GM21717 (cell line): ENCODE results near the gene IL17A.
"Not testable (repeated sequence)": the region's sequence is repeated elsewhere in the genome, so short reads cannot be mapped to it uniquely, and the experiment has no call there.

Experiments used
- ATAC-seq: cut with Tn5 transposase; IDR thresholded peaks from one replicate; pipeline ENCODE4 v1.9.1; 2021; ENCODE audit warnings: mild to moderate bottlenecking, moderate library complexity; ENCODE audit not compliant: unreplicated experiment

Gene IL17A

DNA sequence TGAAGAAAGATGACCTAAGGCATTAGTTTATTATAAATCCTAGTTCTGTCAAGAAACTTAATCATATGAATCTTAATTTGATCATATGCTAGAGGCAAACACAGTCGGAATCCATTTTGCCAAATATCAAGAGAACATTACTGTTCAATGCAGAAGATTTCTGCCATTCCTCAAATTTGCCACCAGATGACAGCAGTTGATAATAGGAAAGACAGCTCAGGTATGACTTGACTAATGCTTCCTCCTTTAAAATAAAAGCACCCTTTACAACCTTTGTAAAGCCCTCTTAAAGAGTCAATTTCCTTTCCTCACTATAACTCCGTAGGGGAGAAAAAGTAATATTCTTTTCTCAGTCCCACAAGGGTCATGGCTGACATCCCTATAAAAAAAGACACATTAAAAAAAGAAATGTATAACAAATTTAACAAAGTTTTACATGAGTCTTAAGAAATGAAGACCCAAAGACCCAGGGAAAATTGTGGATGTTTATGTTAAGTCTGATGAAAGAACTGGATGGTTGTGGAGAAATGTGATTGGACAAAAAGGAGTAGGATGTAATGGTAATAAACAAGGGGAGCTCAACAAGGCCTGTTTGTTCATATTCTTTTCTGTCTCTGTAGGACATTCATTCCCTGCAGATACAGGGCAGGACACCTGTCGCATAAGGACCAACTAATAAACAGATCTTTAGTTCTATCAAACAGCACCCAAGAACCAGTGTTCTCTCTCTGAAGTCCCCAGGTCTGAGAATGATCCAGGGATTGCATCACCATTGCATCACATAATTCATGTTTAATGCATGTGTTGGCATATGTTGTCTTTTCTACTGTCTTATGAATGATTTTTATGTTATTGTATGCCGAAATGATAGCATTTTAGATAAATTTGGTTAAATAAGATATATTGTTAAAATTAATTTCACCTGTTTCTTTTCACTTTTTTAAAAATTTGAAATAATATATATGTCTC, 23.0 kb upstream of the IL17A start:
- peak; percentile 46 for ATAC-seq

DNA sequence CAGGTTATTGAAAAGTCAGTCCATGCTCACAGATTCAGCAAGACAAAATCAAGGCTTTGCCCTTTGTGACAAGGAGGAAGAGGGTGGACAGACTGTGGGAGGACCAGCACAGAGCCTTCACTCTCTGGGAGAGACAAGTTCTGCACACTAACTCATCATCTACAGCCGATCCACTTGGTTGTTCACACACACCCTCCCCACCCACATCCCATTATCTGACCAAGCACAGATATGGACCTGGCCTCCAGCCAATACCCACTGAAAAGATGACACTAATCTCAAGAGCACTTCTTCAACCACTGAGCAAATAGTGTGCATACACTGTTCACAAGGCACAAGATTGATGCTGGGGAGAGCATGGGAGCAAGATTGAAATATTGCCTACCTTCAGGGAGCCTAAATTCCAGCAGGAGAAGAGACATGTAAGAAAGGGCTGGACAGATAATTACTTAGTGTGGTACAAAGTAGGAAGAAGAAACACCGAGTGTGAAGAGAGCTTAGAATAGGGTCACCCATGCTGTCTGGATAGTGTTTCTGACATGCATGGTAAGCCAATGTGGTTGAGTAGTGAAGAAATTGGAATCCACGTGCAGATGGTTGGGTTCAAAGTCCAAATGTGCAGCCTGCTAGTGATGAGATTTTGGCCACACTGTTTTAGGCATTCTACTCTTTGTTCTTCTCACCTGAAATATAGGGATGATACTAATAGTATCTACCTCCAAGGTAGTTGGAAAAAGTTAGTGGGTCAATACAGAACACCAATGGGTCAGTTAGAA, 21.7 kb upstream of the IL17A start:
- no peak for ATAC-seq

DNA sequence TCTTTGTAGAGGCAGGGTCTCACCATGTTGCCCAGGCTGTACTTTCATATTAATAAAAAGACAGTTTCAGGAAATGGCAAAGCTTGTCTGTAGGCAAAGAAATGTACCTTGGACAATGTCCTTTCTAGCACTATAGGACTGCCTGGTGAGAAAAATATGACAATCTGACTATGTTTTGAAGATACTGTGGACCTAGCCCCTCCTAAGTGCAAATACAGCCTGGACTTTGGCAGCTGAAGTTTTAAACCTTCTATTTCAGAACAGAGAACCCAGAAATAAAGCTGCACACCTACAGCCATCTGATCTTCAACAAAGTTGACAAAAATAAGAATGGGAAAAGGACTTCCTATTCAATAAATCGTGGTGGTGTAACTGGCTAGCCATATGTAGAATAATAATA, 18.9 kb upstream of the IL17A start:
- ATAC-seq: no peak

DNA sequence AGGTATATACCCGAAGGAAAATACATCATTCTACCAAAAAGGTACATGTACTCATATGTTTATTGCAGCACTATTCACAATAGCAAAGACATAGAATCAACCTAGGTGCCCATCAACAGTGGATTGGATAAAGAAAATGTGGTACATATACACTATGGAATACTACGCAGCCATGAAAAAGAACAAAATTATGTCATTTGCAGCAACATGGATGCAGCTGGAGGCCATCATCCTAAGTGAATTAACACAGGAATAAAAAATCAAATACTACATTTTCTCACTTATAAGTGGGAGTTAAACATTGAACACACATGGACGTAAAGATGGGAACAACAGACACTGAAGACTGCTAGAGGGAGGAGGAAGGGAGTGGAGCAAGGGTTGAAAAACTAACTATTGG, 17.8 kb upstream of the IL17A start:
- not testable (repeated sequence) for ATAC-seq

DNA sequence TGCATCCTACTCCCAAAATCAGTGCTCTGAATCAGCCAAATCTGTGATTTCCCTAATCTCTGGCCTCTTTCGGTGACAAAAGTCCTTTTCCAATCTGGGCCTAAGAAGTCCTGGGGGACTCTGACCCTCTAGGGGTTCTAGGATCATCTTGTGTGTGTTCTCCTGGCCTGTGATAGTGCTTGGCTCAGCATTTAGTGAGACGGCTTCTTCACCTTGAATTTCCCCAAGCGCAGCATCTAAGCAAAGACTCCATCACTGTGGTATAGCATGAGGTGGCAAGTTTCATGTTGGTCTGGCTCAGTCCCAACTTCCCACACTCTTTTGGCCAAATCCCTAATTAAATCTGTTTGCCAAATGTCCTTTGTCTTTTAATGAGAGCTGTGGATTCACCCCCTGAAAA, 12.1 kb upstream of the IL17A start:
- no peak for ATAC-seq

DNA sequence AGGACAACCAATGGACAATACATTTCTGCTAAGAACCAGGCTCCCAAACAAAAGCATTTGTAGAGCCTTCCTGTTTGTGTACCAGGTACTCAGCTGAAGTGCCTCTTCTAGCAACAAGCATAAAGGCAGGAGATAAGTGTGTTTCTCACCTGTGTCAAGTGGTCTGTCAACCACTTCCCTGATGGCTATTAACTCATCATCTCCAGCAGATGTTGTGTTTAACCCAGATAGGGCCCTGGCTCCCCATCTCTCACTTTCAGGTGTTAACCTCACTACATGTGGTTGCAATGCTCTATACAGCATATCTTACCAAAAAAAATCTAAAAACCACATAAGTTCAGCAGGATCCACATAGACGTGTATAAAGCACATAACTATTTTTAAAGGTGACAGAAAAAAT, 9.6 kb upstream of the IL17A start:
- peak; percentile 84 for ATAC-seq

DNA sequence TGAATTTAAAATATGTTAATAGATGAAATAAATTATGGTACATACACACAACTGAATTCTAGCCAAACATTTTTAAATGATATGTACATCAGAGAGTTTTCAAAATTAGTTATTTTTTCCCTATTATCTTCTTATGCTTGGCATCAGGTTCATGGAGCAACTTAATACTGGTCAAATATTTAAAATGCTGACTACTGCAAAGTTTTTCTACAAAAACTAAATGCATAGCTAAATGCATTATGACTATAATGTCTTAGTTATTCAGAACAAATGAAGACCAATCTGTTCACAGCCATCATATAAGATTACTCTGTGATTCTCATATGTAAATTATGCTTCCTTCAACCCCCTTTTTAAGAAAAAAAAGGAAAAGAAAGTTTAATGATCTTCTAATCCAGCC, 8.2 kb upstream of the IL17A start:
- ATAC-seq: no peak

DNA sequence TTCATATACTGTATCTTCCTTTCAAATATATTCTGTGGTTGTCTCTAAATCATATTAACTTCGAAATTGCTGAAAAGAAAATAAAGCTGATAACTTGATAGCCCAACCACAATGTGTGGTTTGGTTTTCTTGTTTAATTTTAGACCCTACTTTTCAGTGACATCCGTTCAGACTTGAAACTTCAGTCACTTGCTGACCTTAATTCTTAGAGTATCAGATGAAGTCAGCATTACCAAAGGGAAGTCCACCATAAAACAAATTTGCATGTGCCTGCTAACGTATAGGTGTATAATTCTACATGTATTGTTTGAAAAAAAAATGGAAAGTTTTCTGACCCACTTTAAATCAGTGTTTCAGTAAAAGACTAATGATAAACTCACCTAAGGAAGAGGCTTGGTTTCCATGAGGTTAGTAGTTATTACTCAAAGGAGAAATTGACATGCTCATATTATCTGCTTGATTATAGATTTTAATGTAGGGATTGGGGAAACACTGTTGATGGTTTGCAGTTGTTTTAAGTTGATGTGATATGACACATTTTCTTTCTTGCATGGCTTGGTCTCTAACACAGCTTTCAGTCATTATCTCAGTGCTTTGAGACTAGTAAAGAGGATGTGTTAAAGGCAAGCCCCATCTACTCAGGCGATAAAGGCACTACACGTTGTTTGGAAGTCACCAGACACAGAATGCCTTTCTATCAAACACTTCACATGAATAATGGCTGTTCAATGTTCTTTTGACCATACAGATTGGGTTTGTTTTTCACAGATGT, 5.2 kb upstream of the IL17A start:
- peak; percentile 70 for ATAC-seq

DNA sequence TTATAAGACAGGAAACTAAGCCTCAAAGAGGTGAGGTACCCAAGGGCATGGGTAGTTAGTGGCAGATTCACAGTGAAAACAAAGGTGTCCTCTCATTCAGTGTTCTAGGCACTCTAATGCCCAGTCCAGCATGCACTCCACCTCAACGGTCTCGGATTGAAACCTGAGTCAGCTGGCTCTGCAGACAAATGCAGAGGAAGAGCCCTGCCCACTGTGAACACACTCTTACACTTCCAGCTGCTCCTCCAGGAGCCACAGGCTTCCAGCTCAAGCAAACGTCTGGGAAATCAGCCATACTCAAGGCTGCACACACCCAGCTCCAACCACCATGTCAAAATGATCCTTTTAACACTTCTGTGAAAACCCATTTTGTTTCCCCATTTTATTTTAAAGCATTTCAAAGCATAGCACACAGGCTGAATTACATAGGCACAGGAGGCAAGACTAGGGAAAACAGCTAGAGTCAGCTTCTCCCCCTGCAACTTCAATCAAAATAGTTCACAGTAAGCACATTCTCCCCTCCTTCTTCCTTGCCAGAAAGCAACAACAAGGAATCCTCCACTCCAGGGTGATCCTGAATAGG, 3.0 kb upstream of the IL17A start:
- ATAC-seq: no peak

DNA sequence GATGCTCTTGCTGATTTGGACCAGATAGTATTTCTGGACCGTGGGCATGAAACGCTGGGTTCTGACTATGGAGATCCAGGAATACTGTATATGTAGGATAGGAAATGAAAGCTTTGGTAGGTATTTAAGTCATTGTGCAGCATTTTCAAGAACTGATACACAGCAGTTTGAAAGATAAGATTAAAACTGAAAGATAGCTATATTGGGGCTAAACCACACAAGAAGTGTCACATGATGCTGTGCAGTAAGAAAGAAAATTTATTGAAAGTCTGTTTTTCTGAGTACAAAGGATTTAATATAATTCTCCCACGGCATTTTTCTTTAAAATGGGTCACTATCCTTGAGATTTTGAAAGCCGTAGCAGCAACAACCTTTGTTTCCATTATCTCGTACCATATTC, 305 bp downstream of the IL17A start:
- peak; percentile 70 for ATAC-seq

DNA sequence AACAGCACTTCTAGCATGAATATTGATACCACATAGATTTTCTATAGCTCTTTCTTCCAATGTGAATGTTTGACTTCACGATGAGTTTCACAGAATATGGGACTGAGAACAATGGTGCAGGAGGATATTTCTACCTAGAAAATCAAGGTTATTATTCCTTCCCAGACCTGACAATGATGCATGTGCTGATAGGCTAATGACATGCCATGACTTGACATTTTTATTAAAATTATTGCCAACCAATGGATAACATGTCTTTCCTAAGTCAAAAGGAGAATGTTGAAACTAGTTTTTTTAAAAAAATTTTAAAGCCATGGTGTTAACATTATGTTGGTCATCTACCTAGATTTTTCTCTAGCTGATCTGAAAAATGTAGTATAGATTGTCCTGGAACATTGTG, 923 bp downstream of the IL17A start:
- no peak for ATAC-seq

DNA sequence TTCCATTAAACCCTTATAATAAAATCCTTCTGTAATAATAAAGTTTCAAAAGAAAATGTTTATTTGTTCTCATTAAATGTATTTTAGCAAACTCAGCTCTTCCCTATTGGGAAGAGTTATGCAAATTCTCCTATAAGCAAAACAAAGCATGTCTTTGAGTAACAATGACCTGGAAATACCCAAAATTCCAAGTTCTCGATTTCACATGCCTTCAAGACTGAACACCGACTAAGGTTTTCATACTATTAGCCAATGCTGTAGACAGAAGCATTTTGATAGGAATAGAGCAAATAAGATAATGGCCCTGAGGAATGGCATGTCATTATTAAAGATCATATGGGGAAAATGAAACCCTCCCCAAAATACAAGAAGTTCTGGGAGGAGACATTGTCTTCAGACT, 3.8 kb downstream of the IL17A start:
- ATAC-seq: no peak

DNA sequence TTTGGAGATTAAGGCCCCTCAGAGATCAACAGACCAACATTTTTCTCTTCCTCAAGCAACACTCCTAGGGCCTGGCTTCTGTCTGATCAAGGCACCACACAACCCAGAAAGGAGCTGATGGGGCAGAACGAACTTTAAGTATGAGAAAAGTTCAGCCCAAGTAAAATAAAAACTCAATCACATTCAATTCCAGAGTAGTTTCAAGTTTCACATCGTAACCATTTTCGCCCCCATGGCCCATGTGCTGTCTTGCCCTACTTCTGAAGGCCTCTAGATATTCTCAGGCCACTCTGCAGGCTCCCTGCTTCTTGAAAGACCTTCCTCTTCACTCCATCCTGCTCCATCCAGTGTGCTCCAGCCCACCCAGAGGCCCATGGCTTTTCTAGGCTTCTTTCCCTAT, 4.2 kb downstream of the IL17A start:
- ATAC-seq: no peak

DNA sequence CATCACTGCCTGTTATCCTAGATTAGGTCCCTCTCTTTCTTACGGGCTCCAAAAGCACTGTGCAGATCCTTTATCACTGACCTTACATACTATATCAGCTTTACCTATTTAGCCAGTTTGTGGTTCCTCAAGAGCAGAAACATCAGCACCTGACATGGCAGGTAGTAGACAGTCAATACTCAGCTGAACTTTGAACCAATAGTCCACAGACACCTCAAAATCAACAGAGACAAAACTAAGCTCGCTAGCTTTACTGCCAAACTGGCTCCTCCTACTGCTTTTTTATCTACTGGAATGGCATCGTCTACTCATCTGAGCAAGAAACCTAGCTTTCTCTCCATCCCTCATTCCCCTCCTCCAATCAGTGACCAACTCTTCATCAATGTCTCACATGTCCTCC, 5.6 kb downstream of the IL17A start:
- ATAC-seq: no peak

DNA sequence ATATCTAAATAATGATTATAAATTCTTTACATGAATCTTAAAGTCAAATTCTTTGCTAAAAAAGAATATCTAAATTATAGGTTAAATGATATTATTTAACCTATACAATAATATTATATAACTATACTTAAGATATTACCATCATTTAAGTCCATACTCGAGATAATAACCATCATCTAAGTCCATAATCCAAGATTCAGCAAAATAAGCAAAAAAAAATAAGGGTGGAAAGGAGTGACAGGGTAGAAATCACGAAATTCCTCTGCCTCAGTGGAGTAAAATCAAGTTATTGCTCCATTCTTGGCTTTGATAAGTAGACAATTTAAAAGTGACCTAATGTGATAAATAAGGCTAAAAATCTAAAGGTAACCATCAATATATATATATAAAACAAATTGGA, 9.7 kb downstream of the IL17A start:
- ATAC-seq: no peak

DNA sequence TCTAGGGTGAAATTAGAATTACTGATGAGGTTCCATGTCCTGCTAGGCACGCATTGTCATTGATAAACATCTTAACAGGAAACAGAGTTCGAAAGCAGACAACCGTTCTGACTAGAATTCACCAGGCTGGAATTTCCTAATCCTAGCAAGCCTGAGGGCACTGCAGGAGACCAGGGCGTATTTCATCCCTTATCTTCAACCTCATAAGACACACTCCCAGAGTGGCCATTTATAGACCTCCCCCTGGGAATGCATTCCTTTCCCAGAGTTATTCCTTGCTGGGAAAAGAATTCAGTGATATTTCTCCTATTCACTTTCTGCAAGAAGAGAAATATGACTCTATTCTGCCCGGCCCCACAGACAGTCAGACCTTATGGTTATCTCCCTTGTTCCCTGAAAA, 13.9 kb downstream of the IL17A start:
- not testable (repeated sequence) for ATAC-seq

DNA sequence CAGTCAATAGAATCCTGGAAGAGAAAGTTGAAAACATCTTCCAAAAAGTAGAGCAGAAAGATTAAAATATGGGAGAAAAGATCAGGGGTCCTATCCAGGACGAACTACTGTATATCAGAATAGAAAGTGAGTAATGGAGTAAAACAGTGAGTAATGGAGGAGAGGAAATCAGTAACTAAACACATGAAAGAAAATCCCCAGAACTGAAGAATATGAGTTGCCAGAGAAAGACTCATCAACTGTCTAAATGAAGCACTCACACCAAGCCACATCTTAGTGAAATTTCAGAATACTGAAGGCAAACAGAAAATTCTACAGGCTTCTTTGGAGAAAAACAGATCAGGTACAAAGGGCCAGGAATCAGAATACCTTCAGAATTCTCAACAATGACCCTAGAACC, 14.9 kb downstream of the IL17A start:
- ATAC-seq: no peak

DNA sequence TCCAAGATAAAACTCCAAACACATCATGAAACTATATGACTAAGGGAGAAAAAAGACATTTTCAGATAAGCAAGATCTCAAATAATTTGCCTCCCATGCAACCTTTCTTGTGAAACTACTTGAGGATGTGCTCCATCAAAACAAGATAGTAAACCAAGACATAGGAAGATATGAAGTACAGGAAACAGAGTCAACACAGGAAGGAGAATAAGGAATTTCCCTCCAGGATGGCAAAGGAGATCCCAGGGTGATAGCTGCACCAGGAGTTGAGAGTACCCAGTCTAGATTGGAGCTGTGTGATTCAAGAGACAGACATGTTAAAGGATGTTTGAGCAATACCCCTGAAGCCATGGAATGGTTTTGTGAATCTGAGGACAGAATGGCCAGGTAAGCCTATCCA, 15.3 kb downstream of the IL17A start:
- ATAC-seq: no peak

DNA sequence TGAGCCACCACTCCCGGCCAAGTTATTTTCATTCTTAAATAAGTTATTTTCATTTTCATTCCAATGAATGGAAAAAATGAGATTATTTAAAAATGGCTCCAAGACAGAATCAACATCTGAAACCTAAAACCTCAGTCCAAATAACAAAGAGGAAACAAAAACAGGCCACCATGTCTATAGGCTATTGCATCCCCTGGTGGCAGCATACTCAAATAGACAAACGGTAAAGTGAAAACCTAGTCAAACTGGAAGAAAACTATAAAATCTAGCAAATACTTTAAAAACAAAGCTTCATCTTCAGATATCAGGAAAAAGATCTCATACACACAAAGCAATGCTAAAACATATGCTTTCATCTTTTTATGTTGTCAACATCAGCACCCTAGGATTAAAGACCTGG, 20.9 kb downstream of the IL17A start:
- no peak for ATAC-seq

DNA sequence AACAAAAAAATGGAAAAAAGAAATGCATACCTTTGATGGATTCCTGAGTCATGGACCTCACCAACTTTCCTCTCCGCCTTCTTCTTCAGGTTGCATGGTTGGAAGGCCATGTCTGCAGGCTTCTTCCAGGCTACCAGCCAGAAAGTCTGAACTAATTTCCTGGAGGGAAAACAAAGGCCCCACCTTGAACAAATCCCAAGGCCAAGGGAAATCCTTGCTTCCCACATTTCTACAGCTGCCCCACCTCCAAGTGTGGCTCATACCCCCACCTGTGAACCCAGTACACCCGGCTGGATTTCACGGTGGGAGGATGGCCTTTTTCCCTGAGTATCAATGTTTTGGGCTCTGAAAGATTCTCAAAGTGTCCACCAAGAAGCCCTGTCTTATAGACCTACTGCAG, 22.4 kb downstream of the IL17A start:
- ATAC-seq: no peak

DNA sequence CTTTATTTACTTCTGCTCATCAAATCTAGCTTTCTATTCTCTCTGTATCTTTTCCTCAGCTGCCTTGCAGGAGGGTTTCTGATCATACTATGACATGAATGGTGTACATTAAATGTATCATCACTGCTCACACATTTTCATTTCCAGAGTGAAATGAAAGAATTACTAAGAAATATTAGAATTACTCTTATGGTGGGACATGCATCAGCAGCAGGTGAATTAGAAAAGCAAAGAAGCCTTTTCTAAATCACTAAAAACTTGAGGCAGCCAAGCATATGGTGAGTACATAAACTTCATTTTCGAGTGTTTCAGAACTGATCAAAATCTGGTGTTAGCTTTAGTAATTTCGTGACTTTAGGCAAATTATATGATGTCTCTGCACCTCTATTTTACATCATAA, 23.6 kb downstream of the IL17A start:
- ATAC-seq: peak; percentile 32
